ENCODE results near the gene SCAI. TPM values are rescaled to one million over a fixed set of nuclear protein-coding genes. Genes with fewer than 3 reads are reported as not detected.

The SCAI gene
- total and polyA plus RNA-seq, 9 of the 15 experiments (the other 6 are each of a cell fraction or from before 2014, with no cell fraction given): 0.70 to 12.4 (median 4.2) TPM

- TF ChIP-seq ARID4B (CRISPR knock-in tag; IDR thresholded peaks at IDR 0.05): no peak
- no peak for TF ChIP-seq ETV1 (tag; conservative IDR thresholded peaks at IDR 0.05; ENCODE audit: low read depth)
- TF ChIP-seq CEBPG (CRISPR knock-in tag; IDR thresholded peaks at IDR 0.05): peak; percentile 73; the same call in 1 of the 2 replicates
- peak in 1 of 2 experiments; percentile 54; a peak in 2 of 4 replicates for TF ChIP-seq CEBPG (tag; conservative IDR thresholded peaks at IDR 0.05 in 1 of 2, IDR thresholded peaks at IDR 0.05 in 1 of 2)
- TF ChIP-seq CGGBP1 (CRISPR knock-in tag; IDR thresholded peaks at IDR 0.05): no peak
- TF ChIP-seq ZNF280B (CRISPR knock-in tag; IDR thresholded peaks at IDR 0.05): no peak
Measured at GRCh38 chr9:124914753-124915405, 228.4 kb downstream of the SCAI start (continued).

Data from K562 (cell line).